GM21825 (cell line): ENCODE results near the gene NEDD1.
A peak's percentile ranks its signal among the peaks of the same experiment; 100 is the strongest.

Experiments
- ATAC-seq: cut with Tn5 transposase; IDR thresholded peaks from one replicate; pipeline ENCODE4 v1.9.1; 2021; ENCODE audit warnings: mild to moderate bottlenecking, moderate library complexity; ENCODE audit not compliant: unreplicated experiment

Gene NEDD1

GRCh38 chr12:96901175-96901574 is 5.9 kb upstream of the NEDD1 start:
- ATAC-seq: no peak

- ATAC-seq: no peak
Measured at GRCh38 chr12:96902076-96902475, 5.0 kb upstream of the NEDD1 start.

DNA sequence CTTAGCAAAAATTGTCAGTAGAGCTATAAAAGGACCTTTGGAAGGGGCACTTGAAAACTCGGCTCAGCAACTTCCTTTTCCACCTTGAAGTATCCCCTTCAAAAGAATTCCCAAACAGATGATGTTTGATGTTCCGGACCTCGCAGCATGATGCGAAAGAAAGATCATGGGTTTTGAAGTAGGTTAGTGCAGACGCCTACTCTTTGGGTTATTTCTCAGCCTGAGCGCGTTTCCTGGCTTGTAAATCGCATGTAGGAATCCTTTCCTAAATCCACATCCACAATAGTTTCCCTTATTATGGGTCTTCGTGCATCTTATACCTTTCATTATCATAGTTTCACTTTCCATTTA is 584 bp upstream of the NEDD1 start:
- ATAC-seq: no peak

- ATAC-seq: peak; percentile 16
Measured at GRCh38 chr12:96907671-96908422, 790 bp downstream of the NEDD1 start.

- no peak for ATAC-seq
Measured at GRCh38 chr12:96908423-96908675, 1.3 kb downstream of the NEDD1 start.

- no peak for ATAC-seq
Measured at GRCh38 chr12:96912261-96912660, 5.2 kb downstream of the NEDD1 start.

- no peak for ATAC-seq
Measured at GRCh38 chr12:96912943-96913342, 5.9 kb downstream of the NEDD1 start.

- ATAC-seq: no peak
Measured at GRCh38 chr12:96919510-96920210, 12.6 kb downstream of the NEDD1 start.

GRCh38 chr12:96948782-96949181 is 41.7 kb downstream of the NEDD1 start:
- no peak for ATAC-seq

GRCh38 chr12:96979532-96979931 is 72.5 kb downstream of the NEDD1 start:
- ATAC-seq: no peak

GRCh38 chr12:96980991-96981414 is 73.9 kb downstream of the NEDD1 start:
- ATAC-seq: no peak

GRCh38 chr12:96981911-96982310 is 74.9 kb downstream of the NEDD1 start:
- no peak for ATAC-seq

- no peak for ATAC-seq
Measured at GRCh38 chr12:96982671-96983070, 75.6 kb downstream of the NEDD1 start.

DNA sequence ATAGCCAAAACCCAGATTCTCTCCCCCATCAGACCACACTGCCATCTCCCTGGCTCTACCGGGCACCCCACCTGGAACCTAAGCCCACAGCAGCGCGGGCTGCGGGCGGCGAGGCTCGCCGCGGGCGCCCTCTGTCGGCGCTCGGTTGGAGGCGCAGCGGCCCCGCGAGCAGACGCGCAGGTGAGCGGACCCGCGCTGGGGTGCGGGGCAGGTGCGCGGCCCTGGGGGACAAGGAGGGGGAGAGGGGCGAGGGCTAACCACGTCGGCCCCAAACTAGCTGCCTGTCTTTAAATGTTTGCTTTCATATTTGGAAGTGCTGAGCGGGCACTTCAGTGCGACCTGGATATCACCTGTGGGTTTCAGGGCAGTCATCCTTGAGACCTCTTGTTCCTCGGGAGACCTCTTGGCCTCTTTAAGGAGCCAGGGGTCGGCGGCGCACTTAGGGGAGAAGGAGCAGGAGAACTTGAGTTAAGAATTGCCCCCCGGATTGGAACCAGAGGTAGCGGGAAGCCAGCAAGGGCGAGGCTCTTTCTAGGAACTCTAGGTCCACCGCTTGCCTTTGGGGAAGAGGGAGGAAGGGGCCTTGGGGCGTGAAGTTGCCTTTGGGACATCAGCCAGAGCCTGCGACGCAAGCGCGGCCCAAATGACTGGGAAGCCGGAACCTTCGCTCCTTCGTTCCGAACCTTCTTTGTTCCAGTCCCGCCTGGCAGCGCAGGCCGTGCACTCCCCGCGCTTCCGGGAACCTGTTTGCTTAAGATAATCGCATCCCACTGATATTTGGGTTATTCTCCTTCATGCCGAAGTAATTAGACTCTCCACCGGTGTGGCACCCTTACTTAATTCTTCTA is 78.7 kb downstream of the NEDD1 start:
- peak; percentile 85 for ATAC-seq

- no peak for ATAC-seq
Measured at GRCh38 chr12:96986883-96987523, 79.9 kb downstream of the NEDD1 start.

DNA sequence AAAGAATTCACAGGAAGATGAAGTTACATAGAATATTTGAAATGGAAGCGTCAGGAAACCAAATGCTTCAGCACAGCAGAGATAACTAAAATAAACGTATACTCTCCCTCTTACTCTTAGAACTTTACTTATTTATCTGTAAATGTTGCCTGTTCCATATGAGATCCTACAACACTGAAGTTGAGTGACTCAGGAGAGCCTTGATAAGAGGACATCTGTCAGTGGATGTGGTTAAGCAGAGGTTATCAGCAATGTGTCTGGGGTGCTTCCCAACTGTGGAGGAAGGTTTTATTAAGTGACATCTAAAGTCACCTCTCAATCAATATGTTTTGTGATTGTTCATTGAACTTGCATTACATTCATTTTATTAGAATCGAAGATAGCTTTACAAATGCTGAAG is 81.9 kb downstream of the NEDD1 start:
- ATAC-seq: no peak

GRCh38 chr12:96989916-96990315 is 82.9 kb downstream of the NEDD1 start:
- no peak for ATAC-seq

GRCh38 chr12:96994900-96995299 is 87.8 kb downstream of the NEDD1 start:
- no peak for ATAC-seq

DNA sequence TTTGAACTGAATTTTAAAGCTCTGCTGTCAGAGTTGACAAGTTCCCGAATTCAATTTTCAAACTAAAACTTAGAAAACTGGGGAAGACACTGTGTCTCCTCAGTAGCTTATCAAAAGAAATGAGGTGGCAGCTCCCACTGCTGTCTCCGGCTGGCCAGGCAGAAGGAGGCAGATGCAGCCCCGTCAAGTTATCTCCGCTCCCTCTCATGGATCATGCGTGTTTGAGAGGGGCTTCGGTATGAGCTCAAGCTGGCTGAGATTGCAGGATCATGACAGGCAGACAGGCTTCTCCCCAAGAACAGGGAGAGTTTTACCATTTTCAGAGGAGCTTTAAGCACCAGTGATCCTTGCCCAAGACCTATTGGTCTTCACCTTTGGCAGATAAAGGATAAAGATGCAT is 88.8 kb downstream of the NEDD1 start:
- no peak for ATAC-seq

GRCh38 chr12:96997797-96998484 is 90.9 kb downstream of the NEDD1 start:
- no peak for ATAC-seq

DNA sequence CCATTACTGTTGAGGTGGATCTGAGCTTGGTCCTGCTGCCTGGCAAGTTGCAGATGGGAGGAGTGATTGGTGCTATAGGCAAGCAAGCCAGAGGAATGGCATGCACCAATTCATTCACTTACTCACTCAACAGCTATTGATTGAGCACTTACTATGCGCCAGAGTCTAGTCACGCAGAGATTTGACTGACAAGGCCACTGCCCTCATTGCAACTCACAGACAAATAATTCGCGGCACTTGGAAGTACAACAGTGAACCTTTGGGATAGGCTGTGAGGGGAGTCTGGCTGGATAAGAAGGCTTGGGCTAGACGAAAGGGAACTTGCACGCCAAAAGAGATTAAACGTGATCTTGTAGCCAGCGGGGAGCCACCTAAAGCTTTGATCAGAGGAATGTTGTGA is 96.2 kb downstream of the NEDD1 start:
- no peak for ATAC-seq
